Umbilical cord (tissue), 2 donors: Measurements from ENCODE around the gene CORO2B. TPM values are rescaled to one million over a fixed set of nuclear protein-coding genes. Genes with fewer than 3 reads are reported as not detected.
A peak's percentile ranks its signal among the peaks of the same experiment; 100 is the strongest.

Source experiments
- DNase-seq: peaks from one replicate; pipeline ENCODE4 v3.0.0-alpha.2; 2015; ENCODE audit warnings: low spot score
- total RNA-seq: library from RNA; depleted of rRNA; stranded (reverse); fragments of >200 nt; gene quantifications from one replicate; pipeline ENCODE4 v1.2.3, GENCODE V29; 2014; ENCODE audit warnings: low replicate concordance; ENCODE audit not compliant: insufficient read depth

The CORO2B gene
- total RNA-seq, 1 donor from 2014 or later = 0.72 TPM

DNA sequence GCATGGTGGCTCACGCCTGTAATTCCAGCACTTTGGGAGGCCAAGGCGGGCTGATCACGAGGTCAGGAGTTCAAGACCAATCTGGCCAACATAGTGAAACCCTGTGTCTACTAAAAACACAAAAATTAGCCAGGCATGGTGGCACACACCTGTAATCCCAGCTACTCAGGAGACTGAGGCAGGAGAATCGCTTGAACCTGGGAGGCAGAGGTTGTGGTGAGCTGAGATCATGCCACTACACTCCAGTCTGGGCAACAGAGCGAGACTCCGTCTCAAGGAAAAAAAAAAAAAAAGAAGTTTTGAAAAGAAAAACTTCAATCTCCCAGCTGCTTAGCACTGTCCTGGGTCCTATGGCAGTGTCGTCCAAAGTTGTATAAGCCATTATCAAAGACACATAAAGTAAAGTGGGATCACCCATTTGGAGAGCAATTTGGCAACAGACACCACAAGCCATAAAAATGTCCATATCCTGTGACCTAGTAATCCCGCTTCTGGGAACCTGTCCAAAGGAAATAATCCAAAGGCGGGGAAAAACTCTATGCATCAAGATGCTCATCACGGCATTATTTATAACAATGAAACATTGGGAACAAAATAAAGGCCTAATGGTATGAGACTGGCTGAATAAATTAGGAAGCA lies 26.2 kb downstream of the CORO2B start:
- peak; percentile 92 for DNase-seq

DNA sequence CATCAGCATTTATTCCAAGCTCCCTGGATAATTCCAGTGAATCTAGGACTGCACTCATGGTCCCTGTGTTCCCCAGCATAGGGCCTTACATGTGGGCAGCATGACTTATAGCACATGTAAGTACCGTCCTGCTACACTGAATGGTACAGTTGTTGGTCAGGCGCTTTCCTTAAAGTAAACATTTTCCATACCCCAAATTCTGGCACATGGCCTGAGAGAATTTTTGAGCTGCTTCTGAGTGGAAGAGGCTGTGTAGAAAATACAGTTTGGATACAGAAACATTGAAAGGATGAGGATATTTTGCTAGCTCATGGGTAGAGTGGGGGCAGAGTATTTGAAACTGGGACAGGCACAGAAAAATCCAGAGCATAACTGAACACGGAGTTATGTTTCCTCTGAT lies 27.6 kb downstream of the CORO2B start:
- peak; percentile 85 for DNase-seq

DNA sequence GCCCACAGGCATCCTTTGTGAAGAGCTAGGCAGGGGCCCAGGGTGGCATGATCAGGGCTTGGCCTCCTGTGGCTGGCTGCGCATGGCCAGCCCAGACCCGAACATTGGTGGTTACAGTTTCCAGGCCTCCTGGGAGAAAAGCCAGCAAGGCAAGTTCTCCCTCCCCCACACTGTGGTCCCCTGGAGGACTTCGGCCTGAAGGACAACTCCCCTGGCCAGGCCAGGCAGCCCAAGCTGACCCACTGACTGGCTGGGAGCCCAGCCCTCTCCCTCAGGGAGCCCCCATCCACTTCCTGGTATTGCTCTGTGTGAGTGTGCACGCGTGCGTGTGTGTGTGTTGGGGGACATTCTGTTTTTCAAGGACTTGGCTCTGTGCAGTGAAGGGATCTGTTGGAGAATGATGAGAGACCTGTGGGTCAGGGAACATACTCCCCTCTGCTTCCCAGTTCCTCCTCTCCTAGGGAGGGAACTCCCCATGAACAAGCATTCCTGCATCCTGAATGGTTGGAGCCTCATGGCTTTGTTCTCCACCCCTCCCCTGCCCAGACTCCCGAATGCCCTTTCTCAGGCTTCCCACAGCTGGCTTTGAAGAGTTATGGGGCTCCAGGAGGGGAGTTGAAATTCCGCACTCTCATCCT lies 29.5 kb downstream of the CORO2B start:
- peak; percentile 79 for DNase-seq

DNA sequence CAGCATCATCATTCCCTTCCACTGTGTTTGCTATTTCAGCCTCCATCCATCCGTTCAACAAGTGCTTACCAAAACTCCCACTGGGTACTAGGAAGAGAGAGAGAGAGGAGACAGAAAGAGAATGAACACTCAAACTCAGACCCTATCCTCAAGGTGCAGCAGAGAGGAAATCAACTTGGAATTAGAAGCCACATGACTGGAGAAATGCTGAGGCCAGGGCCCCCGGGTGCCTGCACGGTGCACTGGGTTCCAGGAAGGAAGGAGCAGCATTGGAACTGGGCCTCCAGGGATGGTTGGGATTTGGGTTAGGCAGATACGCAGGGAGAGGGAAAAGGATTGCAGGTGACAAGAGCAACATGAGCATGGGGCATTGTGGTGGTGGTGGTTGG lies 30.0 kb downstream of the CORO2B start:
- DNase-seq = no peak

DNA sequence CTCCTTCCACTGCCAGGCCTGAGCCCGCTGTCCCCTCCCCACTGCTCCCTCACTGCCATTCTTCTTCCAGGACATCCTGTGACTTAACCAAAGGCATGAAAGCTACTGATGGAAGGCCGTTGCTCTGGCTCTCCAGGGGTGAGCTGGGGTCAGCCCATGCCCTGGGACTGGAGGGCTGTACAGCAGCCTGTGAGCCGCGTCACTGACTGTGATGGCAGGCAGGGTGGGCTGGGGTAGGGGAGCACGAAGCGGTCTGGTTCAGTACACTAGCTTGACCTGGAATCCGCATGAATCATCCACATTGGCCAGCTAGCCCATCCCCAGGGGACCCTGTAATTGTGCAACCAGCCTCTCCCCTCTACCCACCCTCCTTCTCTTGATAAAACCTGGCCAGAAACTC lies 30.8 kb downstream of the CORO2B start:
- DNase-seq = no peak

DNA sequence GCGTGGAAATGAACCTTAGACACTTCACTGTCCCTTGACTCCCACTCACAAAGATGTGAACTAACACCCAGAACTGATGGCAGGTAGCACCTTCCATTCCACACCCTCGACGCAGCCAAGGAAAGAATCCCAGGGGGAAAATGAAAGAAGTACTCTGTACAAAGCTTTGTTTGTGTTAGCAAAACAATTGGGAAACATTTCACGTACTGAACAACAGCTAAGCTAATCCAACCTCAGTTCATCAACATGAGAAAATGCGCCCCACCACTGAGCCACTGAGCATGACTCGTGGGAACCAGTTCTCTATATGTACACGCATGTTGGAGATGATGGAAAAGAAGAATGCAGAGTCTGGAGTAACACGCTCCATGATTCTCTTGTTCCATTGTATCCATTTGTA lies 32.0 kb downstream of the CORO2B start:
- DNase-seq = no peak

DNA sequence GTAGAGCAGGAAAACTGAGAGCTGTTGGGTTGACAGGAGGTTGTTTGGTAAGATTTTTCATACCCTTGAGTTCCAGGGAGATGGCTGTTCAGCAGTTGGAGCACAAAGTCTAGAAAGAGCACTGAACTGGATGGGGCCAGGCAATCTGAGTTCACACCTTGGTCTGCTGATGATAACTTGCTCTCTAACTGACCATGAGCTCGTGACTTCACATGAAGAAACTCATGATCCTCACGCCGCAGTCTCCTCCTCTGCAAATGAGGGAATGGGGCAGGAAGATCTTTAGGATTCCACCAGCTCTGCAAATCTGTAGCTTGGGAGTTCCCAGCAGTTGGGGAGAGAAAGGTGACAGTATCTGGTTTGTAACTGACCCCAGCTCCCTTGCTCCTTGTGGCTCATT lies 33.7 kb downstream of the CORO2B start:
- DNase-seq = no peak

DNA sequence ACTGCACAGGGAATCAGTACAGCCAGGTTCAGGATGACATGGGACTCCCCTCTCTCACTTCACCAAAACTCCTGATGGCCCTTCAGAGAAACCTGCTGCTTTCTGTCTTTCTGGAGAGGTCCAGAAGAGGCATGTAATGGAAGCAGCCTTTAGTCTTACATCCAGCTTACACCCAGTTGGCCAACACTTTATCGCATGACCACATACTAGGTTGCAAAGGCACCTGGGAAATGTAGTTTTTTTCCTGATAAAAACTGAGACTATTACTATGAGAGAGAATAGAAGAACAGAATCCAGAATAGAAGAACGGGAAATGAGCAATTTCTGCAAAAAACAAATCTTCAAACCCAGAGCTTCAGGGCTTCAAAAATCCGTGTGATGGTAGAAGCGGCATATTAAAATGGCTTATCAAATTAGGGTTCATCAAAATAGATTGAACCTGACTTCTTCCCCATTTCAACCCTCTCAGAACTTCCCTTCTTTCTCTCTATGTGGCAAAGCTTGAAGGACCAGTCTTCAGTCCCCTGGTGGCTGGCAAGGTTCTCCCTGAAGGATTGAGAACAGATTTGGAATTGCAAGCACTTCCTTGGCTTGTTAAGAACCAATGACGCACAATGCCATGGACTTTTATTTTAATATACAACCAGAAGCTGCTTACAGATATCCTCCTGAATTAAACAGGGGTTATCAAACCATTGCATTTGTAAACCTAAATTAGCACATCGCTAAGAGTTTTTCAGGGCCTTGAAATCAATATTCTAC lies 34.4 kb downstream of the CORO2B start:
- no peak for DNase-seq

DNA sequence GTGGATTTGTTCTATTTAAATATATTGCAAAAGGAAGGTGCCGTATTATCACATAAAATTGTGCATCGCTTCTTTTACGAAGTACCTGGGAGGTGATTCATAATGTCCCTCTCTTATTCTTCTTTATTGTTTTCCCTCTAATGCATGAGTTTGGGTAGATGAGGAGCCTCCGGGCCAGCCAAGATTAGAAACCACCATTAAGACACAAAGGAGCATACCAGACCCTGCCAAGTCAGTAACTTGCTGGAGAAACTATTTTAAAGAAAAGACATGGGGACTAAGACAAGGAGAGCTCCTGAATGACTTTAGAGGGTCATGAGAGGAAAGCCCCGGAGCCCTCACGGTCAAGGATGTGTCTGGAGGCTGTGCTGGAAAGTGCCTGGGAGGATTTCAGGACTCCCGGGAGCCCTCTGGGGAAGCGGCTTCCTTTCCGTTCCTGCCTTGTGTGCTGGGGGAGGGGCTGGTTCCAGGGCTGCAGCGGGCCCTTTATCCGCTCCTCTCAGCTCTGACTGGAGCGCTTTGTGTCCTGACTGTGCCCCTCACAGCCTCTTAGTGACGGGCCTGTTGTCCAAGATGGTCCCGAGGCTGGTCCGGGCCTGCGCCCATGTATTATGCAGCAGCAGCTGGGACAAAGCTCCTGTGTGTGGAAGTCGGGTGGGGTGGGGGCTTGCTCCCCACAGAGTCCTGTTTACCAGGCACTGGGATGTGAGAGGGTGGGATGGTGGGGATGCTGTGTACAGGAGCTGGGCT lies 35.7 kb downstream of the CORO2B start:
- DNase-seq = peak; percentile 62

DNA sequence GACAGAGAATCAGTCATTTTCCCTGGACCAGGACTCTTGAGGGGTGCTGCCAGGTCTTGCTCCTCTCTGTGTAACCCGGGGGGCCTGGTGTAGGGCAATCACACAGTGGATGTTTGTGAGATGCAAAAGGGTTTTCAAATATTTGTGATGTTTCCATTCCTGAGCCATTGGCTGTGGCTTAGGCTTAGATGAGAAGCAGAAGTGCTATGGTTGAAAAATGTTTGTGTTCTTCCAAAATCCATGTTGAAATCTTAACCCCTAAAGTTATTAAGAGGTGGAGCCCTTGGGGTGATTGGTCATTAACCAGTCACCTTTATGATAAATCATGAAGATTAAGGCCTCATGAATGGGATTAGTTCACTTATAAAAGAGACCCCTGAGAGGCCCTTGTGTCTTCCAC lies 36.5 kb downstream of the CORO2B start:
- no peak for DNase-seq

DNA sequence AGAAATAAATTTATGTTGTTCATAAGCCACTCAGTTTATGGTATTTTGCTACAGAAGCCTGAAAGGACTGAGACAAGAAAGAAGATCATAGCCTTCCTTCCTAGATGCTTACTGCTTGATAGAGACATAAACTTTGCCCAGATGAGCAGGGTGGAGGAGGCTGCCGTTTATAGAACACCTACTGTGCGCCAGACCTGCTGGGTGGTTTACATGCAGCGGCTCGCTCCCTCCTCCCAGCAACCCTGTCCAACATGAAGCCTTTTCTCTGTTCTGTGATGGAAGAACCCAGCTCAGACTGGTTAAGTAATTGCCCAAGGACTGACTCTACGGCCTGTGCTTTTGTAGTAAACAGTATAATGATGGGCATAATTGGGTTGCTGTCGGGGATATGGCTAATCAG lies 37.0 kb downstream of the CORO2B start:
- no peak for DNase-seq

DNA sequence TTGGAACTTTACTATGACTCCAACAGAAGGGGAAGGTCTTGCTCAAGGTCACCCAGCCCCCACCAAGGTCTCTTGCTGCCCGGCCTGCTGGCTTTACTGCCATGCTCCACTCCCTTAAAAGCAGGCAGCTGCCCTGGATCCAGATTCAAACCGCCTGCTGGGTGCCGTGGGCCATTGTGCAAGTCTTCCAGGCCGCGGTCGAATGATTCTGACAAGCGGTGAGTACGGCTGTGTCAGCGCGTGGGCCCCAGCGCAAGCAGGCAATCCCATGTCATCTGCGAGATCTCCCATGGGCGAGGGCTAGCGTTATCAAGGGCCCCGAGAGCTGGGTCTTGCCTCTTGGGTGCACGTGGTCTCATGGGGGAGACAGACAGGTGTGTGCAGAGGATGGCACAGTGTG lies 37.6 kb downstream of the CORO2B start:
- no peak for DNase-seq

DNA sequence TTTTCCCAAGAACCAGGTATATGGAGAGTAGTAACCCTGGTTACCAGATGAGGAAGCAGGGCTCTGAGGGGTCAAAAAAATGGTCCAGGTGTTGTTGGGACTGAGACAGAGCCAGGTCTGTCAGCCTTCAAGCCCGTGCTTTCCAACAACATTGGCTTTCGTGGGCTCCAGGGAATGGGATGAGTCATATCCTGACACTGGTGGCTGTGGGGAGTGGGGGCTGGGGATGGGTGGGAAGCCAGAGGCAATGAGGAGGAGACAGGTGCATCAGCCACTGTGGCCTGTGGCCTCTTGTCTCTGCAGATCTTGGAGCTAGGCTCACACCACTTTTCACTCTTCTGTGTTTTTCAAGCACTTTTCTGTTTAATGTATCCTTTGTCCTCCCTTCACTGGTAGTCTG lies 38.2 kb downstream of the CORO2B start:
- DNase-seq = no peak

DNA sequence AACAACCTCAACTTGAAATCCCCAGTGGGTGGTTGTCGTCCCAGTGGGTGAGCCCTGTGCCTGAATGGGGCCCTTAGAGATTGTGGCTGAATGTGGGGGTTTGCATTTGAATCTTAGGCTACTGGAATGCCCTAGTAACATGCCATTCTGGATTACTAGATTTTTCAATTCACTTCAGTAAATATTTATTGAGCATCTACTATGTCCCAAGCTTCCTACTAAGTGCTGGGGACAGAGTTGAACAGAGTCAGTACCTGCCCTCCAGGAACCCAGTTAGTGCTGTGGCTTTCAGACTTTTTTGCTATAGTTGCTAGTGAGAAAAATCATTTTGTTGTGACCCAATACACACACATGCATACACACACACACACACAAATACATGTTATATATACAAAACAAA lies 39.0 kb downstream of the CORO2B start:
- DNase-seq = no peak

DNA sequence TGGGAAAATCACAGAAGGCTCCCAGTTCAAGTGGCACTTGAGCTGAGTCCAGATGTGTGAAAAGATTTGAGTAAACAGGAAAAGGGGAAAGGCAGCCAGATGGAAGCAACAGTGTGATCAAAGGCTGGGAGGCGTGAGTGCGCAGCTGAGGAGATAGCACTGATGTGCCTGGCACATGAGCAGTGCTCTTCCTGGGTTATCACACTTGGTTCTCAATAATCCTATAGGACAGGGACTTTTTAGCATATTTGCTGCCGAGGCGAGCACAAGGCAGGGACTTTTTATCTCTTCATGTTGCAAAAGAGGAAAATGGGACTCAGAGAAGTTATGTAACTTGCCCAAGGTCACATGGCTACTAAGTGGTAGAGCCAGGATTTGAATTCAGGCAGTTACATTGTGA lies 39.6 kb downstream of the CORO2B start:
- DNase-seq = no peak

DNA sequence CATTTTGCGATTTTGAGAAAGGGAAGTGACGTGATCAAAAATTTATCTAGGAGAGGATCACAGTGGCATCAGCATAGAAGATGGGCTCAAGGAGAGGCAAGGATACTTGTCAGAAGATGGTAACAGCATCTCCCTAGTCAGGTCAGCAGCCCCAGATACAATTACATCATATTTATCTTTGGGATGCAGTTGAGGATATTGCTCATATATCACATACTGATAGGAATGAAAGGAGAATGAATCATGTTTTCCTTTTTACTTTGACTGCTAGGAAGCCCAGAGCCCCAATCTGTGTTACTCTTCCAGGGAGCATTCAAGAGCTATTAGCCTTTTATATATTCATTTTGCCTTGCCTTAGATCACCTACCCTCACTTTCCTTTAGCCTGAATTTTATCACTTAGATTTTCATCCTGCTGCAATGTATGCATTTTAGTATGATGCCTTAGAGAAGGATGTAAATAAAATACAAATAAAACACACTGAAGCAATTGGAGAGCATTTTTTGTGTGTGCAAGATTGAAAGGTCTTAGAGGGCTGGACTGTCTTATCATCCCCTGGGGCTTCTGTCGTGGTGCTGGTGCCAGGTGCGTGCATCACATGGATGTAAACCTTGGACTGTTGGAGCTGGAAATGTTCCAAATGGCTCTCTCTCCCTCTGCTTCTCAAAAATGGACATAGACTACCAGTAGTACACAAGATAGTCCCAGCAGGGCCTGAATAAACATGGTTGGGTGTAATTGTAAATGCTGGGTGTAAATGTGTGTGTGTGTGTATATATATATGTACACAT lies 40.3 kb downstream of the CORO2B start:
- no peak for DNase-seq

DNA sequence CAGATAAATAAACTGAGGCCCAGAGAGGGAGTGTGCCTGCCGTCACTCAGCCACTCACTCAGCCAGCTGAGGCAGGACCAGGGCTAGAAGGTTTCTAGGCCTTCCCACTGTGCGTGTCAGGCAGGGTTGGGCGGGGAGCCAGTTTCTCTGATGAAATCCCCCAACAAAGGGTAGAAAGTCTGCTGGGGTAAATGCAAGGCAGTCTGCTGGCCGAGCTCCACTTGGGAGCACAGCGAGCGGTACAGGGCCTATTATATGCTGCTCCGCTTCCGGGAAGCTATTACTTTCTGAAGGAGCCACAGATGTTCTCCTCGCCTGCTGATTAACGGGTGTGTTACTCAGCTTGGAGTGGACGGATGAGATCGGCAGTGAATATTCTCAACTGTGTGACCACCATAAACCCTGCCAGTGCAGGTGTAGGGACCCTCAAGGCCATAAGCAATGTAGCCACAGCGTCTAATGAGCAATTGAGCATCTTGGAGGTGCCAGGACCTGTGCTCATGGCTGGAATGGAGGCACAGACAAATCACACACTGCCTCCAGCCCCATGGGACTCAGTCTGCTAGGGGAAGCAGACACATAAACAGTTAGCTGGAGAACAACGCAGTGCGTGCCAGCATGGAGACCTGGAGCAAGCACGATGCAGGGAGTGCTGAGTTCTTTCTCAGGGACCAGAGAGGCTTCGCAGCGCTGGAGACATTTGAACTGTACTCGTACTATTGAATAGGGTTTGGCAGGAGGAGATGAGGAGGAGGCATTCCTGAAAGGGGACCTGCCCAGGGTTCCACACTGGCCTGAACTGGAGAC lies 42.1 kb downstream of the CORO2B start:
- DNase-seq = peak; percentile 72

DNA sequence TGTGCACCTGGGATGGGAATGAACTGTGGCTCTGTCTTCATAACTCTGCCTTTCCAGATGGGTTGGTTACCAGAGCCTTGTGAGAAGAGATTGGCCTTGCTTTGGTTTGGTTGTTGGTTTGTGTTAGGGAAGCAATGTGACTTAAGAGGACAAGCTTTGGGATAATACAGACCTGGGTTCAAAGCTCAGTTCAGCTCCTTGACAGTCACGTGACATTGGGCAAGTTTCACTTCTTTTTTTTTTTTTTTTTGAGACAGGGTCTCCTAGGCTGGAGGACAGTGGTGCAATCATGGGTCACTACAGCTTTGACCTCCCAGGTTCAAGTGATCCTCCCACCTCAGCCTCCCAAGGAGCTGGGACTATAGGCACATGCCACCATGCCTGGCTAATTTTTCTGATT lies 42.7 kb downstream of the CORO2B start:
- no peak for DNase-seq

DNA sequence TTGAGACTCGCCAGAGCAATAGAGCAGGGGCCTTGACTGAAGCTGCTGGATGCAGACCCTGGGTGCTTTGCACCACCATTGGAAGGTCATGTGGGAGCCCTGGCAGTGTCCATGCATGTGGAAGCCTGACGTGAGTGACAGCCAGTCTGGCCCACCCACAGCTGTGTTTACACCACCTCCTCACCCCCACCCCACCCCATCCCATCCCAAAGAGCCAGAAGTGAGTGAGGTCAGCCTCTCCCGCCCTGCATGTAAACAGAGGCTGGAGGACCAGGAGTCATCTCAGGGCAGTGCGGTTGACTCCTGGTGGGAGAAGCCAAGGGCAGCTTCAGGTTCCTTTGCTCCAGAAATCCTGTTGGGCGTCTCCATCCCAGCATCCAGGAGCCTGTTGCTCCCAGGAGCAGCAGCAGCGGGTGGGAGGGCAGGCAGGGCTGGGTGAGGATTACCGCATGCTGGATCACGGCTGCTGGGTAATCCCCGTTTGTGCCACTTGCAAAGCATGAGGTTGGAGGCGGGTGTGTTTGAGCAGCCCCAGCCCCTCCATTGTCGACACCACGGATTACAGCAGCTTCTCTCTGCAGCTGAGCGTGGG lies 44.6 kb downstream of the CORO2B start:
- peak; percentile 77 for DNase-seq

DNA sequence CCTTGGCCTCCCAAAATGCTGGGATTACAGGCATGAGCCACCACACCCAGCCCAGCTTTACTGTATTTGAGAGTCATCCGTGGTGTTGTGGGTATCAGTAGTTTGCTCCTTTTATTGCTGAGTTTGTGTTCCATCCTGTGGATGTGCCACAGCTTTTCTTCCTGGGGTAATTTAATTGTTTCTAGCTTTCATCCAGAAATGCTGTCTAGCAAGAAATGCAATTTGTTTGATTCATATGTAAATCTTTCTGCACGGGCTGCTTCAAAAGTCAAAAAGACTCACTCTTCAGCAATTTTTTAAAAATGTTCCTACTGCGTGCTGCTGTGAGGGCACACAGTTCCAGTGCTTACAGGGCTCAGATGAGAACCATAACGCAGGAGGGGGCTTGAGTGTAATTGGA lies 47.1 kb downstream of the CORO2B start:
- no peak for DNase-seq
